SKM-1 (cell line): ENCODE results near the gene LAMB4.
A peak's percentile ranks its signal among the peaks of the same experiment; 100 is the strongest.
"Not testable (repeated sequence)": the region's sequence is repeated elsewhere in the genome, so short reads cannot be mapped to it uniquely, and the experiment has no call there.

Experiments used
- DNase-seq: peaks from one replicate; lab custom pipeline; 2025; ENCODE audit not compliant: unreplicated experiment; lab: John Stamatoyannopoulos, UW

The LAMB4 gene

GRCh38 chr7:108049962-108050361 lies 80.2 kb downstream of the LAMB4 start:
- no peak for DNase-seq

- DNase-seq: no peak
Observed at GRCh38 chr7:108048422-108048821, 81.7 kb downstream of the LAMB4 start.

GRCh38 chr7:108046952-108047506 lies 83.1 kb downstream of the LAMB4 start:
- no peak for DNase-seq

- DNase-seq: no peak
Observed at GRCh38 chr7:108045669-108046068, 84.5 kb downstream of the LAMB4 start.

- DNase-seq: no peak
Observed at GRCh38 chr7:108045154-108045553, 85.0 kb downstream of the LAMB4 start.

GRCh38 chr7:108044345-108044744 lies 85.8 kb downstream of the LAMB4 start:
- no peak for DNase-seq

- DNase-seq: no peak
Observed at GRCh38 chr7:108038986-108039385, 91.2 kb downstream of the LAMB4 start.

GRCh38 chr7:108037741-108038140 lies 92.4 kb downstream of the LAMB4 start:
- no peak for DNase-seq

- DNase-seq: no peak
Observed at GRCh38 chr7:108037140-108037539, 93.0 kb downstream of the LAMB4 start.

GRCh38 chr7:108034586-108034985 lies 95.6 kb downstream of the LAMB4 start:
- DNase-seq: no peak

- no peak for DNase-seq
Observed at GRCh38 chr7:108033776-108034497, 96.2 kb downstream of the LAMB4 start.

GRCh38 chr7:108033309-108033708 lies 96.9 kb downstream of the LAMB4 start:
- not testable (repeated sequence) for DNase-seq

GRCh38 chr7:108030516-108030915 lies 99.6 kb downstream of the LAMB4 start:
- no peak for DNase-seq

- DNase-seq: no peak
Observed at GRCh38 chr7:108029034-108029433, 101.1 kb downstream of the LAMB4 start.

GRCh38 chr7:108028111-108028510 lies 102.0 kb downstream of the LAMB4 start:
- DNase-seq: no peak

- DNase-seq: no peak
Observed at GRCh38 chr7:108027239-108027638, 102.9 kb downstream of the LAMB4 start.

GRCh38 chr7:108026647-108027046 lies 103.5 kb downstream of the LAMB4 start:
- no peak for DNase-seq

GRCh38 chr7:108026116-108026515 lies 104.0 kb downstream of the LAMB4 start:
- peak; percentile 51 for DNase-seq

GRCh38 chr7:108024538-108024937 lies 105.6 kb downstream of the LAMB4 start:
- no peak for DNase-seq

- DNase-seq: no peak
Observed at GRCh38 chr7:108020585-108020984, 109.6 kb downstream of the LAMB4 start.

GRCh38 chr7:108018668-108019067 lies 111.5 kb downstream of the LAMB4 start:
- DNase-seq: no peak

- DNase-seq: no peak
Observed at GRCh38 chr7:108017776-108018151, 112.4 kb downstream of the LAMB4 start.
